ENCODE measurements around the gene MAP4K4. TPM values are rescaled to one million over a fixed set of nuclear protein-coding genes. Genes with fewer than 3 reads are reported as not detected.
A peak's percentile ranks its signal among the peaks of the same experiment; 100 is the strongest.

Gene MAP4K4
- total and polyA plus RNA-seq, 2 of the 13 experiments (the other 11 are each of a cell fraction or from before 2014, with no cell fraction given), result 105 to 264 TPM

DNA sequence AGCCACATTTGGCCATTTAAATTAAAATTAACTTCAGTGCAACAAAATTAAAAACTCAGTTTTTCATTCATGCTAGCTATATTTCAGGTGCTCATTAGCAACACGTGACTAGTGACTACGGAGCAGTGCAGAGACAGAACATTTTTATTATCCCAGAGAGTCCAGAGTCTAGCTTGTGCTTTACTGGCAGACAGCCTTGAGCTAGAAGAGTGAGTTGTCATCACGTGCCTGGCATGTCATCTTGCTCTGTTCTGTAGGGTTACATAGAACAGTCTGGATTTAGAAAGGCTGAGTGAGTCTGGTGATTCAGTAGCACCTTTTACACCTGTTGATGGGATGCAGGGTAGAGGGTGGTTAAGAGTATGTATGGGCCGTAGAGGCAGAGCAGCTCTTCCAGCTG, 157.4 kb downstream of the MAP4K4 start (continued):
- TF ChIP-seq, protein P1, sequence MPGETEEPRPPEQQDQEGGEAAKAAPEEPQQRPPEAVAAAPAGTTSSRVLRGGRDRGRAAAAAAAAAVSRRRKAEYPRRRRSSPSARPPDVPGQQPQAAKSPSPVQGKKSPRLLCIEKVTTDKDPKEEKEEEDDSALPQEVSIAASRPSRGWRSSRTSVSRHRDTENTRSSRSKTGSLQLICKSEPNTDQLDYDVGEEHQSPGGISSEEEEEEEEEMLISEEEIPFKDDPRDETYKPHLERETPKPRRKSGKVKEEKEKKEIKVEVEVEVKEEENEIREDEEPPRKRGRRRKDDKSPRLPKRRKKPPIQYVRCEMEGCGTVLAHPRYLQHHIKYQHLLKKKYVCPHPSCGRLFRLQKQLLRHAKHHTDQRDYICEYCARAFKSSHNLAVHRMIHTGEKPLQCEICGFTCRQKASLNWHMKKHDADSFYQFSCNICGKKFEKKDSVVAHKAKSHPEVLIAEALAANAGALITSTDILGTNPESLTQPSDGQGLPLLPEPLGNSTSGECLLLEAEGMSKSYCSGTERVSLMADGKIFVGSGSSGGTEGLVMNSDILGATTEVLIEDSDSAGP (CRISPR knock-in tag; IDR thresholded peaks at IDR 0.05; ENCODE audit: borderline replicate concordance), result no peak
- TF ChIP-seq ZNF703 (CRISPR knock-in tag; IDR thresholded peaks at IDR 0.05; ENCODE audit: borderline replicate concordance) (no peak), ZBTB21 (CRISPR knock-in tag; IDR thresholded peaks at IDR 0.05) (no peak), ZNF549 (CRISPR knock-in tag; IDR thresholded peaks at IDR 0.05) (no peak), XRCC5 (optimal IDR thresholded peaks at IDR 0.05; ENCODE audit: low read length) (no peak), ZSCAN22 (CRISPR knock-in tag; IDR thresholded peaks at IDR 0.05) (no peak), ZSCAN20 (CRISPR knock-in tag; IDR thresholded peaks at IDR 0.05; ENCODE audit: borderline replicate concordance) (no peak), ZNF672 (CRISPR knock-in tag; IDR thresholded peaks at IDR 0.05) (no peak), ZNF747 (CRISPR knock-in tag; IDR thresholded peaks at IDR 0.05; ENCODE audit: borderline replicate concordance) (no peak), TGIF2 (CRISPR knock-in tag; IDR thresholded peaks at IDR 0.05) (no peak)
- TF ChIP-seq, protein P2, sequence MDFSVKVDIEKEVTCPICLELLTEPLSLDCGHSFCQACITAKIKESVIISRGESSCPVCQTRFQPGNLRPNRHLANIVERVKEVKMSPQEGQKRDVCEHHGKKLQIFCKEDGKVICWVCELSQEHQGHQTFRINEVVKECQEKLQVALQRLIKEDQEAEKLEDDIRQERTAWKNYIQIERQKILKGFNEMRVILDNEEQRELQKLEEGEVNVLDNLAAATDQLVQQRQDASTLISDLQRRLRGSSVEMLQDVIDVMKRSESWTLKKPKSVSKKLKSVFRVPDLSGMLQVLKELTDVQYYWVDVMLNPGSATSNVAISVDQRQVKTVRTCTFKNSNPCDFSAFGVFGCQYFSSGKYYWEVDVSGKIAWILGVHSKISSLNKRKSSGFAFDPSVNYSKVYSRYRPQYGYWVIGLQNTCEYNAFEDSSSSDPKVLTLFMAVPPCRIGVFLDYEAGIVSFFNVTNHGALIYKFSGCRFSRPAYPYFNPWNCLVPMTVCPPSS (IDR thresholded peaks at IDR 0.05), result no peak
- TF ChIP-seq, protein P3, sequence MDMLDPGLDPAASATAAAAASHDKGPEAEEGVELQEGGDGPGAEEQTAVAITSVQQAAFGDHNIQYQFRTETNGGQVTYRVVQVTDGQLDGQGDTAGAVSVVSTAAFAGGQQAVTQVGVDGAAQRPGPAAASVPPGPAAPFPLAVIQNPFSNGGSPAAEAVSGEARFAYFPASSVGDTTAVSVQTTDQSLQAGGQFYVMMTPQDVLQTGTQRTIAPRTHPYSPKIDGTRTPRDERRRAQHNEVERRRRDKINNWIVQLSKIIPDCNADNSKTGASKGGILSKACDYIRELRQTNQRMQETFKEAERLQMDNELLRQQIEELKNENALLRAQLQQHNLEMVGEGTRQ (IDR thresholded peaks at IDR 0.05; ENCODE audit: low read depth, low read length), result peak; percentile 29; the same call in 1 of the 2 replicates
- TF ChIP-seq, protein P3 (CRISPR knock-in tag; IDR thresholded peaks at IDR 0.05; ENCODE audit: borderline replicate concordance), result no peak
- TF ChIP-seq, protein P4, sequence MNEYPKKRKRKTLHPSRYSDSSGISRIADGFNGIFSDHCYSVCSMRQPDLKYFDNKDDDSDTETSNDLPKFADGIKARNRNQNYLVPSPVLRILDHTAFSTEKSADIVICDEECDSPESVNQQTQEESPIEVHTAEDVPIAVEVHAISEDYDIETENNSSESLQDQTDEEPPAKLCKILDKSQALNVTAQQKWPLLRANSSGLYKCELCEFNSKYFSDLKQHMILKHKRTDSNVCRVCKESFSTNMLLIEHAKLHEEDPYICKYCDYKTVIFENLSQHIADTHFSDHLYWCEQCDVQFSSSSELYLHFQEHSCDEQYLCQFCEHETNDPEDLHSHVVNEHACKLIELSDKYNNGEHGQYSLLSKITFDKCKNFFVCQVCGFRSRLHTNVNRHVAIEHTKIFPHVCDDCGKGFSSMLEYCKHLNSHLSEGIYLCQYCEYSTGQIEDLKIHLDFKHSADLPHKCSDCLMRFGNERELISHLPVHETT (CRISPR knock-in tag; conservative IDR thresholded peaks at IDR 0.05), result no peak
